HL-60 (cell line): ENCODE data around the gene RBPJ.

Source experiments
- DNase-seq, 2 experiments: peaks; one replicate each; pipeline ENCODE4 v3.0.0-alpha.2; 2010 to 2020; ENCODE audit warnings: low read depth in 1 of 2, low spot score in 1 of 2
- H3K27ac ChIP-seq: fragments of 250-450 bp; sonication (Bioruptor Pico); replicated peaks from 2 replicates; pipeline ENCODE4 v1.5.1; 2020; ENCODE audit warnings: mild to moderate bottlenecking, moderate library complexity
- H3K27me3 ChIP-seq: fragments of 250-450 bp; sonication (Bioruptor Pico); 2 replicates; pipeline ENCODE4 v1.5.1; 2021; ENCODE audit warnings: mild to moderate bottlenecking, moderate library complexity; ENCODE audit not compliant: insufficient read depth, poor library complexity, severe bottlenecking
- H3K4me3 ChIP-seq: replicated peaks from 2 replicates; pipeline ENCODE4 v1.5.1; 2011; ENCODE audit warnings: mild to moderate bottlenecking, control low read depth, low read length; ENCODE audit not compliant: insufficient read depth
- GABPA ChIP-seq: IDR thresholded peaks from 2 replicates; pipeline ENCODE4 v1.6.1; 2012; ENCODE audit warnings: low read depth
- POLR2AphosphoS5 ChIP-seq: IDR thresholded peaks from 2 replicates; pipeline ENCODE4 v1.6.1; 2012; ENCODE audit warnings: low read depth
- SPI1 ChIP-seq: IDR thresholded peaks from 2 replicates; pipeline ENCODE4 v1.6.1; 2012; ENCODE audit warnings: low read depth, mild to moderate bottlenecking, borderline replicate concordance
- TF ChIP-seq, protein P1 (sequence below): IDR thresholded peaks from 2 replicates; pipeline ENCODE4 v1.6.1; 2012; ENCODE audit warnings: low read depth; ENCODE audit not compliant: insufficient replicate concordance
- TF ChIP-seq, protein P2 (sequence below): IDR thresholded peaks from one replicate; pipeline ENCODE4 v1.5.1; 2011; ENCODE audit warnings: low read length, control low read depth, inconsistent platforms; ENCODE audit not compliant: insufficient read depth

RBPJ gene

DNA sequence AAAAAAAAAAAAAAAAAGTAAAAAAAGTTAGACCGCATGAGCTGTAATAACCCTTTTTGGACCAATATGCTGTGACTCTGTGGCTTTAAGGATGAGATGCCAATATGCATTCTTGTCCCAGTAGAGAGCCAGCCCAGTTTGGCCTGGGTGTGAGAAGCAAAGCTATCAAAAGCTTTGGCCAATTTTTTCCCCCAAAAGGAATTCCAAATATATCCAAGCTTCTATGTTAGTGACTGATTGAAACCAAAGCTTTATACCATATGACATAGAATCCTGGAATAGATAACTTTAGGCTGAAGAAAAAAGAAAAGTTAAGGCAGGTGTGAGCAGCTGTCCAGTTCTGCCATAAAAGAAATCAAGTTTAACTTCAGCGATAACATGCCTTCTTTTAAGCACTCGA is 30.5 kb upstream of the RBPJ start:
- no peaks in the 10 kb centered on the region for H3K27me3 ChIP-seq
- no peak for DNase-seq
- no peak overlapping the region; the same call in 1 of the 2 replicates for H3K27ac ChIP-seq
- TF ChIP-seq GABPA (no peak), SPI1 (no peak), POLR2AphosphoS5 (no peak)
- TF ChIP-seq, protein P1, sequence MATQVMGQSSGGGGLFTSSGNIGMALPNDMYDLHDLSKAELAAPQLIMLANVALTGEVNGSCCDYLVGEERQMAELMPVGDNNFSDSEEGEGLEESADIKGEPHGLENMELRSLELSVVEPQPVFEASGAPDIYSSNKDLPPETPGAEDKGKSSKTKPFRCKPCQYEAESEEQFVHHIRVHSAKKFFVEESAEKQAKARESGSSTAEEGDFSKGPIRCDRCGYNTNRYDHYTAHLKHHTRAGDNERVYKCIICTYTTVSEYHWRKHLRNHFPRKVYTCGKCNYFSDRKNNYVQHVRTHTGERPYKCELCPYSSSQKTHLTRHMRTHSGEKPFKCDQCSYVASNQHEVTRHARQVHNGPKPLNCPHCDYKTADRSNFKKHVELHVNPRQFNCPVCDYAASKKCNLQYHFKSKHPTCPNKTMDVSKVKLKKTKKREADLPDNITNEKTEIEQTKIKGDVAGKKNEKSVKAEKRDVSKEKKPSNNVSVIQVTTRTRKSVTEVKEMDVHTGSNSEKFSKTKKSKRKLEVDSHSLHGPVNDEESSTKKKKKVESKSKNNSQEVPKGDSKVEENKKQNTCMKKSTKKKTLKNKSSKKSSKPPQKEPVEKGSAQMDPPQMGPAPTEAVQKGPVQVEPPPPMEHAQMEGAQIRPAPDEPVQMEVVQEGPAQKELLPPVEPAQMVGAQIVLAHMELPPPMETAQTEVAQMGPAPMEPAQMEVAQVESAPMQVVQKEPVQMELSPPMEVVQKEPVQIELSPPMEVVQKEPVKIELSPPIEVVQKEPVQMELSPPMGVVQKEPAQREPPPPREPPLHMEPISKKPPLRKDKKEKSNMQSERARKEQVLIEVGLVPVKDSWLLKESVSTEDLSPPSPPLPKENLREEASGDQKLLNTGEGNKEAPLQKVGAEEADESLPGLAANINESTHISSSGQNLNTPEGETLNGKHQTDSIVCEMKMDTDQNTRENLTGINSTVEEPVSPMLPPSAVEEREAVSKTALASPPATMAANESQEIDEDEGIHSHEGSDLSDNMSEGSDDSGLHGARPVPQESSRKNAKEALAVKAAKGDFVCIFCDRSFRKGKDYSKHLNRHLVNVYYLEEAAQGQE = no peak
- TF ChIP-seq, protein P2, sequence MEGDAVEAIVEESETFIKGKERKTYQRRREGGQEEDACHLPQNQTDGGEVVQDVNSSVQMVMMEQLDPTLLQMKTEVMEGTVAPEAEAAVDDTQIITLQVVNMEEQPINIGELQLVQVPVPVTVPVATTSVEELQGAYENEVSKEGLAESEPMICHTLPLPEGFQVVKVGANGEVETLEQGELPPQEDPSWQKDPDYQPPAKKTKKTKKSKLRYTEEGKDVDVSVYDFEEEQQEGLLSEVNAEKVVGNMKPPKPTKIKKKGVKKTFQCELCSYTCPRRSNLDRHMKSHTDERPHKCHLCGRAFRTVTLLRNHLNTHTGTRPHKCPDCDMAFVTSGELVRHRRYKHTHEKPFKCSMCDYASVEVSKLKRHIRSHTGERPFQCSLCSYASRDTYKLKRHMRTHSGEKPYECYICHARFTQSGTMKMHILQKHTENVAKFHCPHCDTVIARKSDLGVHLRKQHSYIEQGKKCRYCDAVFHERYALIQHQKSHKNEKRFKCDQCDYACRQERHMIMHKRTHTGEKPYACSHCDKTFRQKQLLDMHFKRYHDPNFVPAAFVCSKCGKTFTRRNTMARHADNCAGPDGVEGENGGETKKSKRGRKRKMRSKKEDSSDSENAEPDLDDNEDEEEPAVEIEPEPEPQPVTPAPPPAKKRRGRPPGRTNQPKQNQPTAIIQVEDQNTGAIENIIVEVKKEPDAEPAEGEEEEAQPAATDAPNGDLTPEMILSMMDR = no peak
- H3K4me3 ChIP-seq = no peak overlapping the region

DNA sequence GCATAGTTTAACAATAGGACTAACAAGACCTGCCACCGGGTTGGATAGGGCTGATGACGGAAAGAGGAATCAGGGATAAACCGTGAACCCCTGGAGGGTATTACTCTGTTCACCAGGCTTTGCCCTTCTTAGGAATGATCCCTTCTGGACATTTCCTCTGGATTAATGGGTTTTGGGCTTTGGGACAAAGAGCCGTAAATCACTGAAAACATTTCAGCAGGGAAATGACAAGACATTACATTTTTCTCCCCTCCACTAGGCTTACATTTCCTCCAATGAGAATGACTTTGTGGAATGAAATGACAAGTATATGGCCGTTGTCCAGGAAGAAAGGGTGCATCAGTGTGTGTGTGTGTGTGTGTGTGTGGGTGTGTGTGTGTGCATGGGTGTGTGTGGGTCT is 25.9 kb upstream of the RBPJ start:
- TF ChIP-seq, protein P1 = no peak
- TF ChIP-seq, protein P2 = no peak
- no peak for TF ChIP-seq GABPA
- no peak overlapping the region for H3K4me3 ChIP-seq

DNA sequence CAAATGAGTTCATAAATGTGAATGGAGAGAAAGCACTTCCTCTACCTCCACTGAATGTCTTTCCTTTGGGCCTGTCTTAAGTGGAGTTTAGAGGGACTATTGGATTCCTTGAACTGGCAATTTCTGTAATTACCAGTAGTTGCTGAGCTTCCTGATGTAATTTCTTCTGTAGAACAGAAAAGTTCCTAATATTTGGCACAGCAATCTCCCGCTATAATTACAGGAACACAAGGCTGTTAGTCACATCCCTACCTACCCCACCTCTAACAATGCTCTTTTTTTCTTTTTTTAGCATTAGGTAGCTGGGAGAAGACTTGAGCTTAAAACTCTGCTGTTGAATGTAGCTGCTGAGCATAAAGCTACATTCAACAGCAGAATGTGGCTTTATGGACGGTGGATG is 24.8 kb upstream of the RBPJ start:
- H3K27me3 ChIP-seq = no peaks in the 10 kb centered on the region
- H3K27ac ChIP-seq = no peak overlapping the region
- H3K4me3 ChIP-seq = no peak overlapping the region
- DNase-seq = no peak
- TF ChIP-seq, protein P2 = no peak
- TF ChIP-seq SPI1 = no peak
- TF ChIP-seq, protein P1 = no peak
- no peak for TF ChIP-seq POLR2AphosphoS5
- no peak for TF ChIP-seq GABPA

More for the DNA sequence above, 25.9 kb upstream of the RBPJ start:
- no peak for DNase-seq
- Histone ChIP-seq H3K27me3 (no peaks in the 10 kb centered on the region), H3K27ac (no peak overlapping the region)
